IPS-15b (cell line): ENCODE results near the gene PBX4.
"Not testable (repeated sequence)": the region's sequence is repeated elsewhere in the genome, so short reads cannot be mapped to it uniquely, and the experiment has no call there.

Source experiments
- H3K27me3 ChIP-seq: one replicate; pipeline ENCODE4 v1.6.1; 2013; ENCODE audit warnings: low read length; ENCODE audit not compliant: control insufficient read depth, insufficient read depth
- H3K36me3 ChIP-seq: one replicate; pipeline ENCODE4 v1.6.1; 2013; ENCODE audit warnings: low read length; ENCODE audit not compliant: control insufficient read depth, insufficient read depth
- H3K4me1 ChIP-seq: one replicate; pipeline ENCODE4 v1.6.1; 2013; ENCODE audit warnings: mild to moderate bottlenecking, low read length; ENCODE audit not compliant: control insufficient read depth, insufficient read depth
- H3K4me3 ChIP-seq: one replicate; pipeline ENCODE4 v1.5.1; 2013; ENCODE audit warnings: low read depth, low read length
- H3K9ac ChIP-seq: one replicate; pipeline ENCODE4 v1.6.1; 2013; ENCODE audit warnings: low read depth, mild to moderate bottlenecking, low read length
- H3K9me3 ChIP-seq: one replicate; pipeline ENCODE4 v1.6.1; 2013; ENCODE audit warnings: mild to moderate bottlenecking, low read length; ENCODE audit not compliant: control insufficient read depth, insufficient read depth

Gene PBX4, protein sequence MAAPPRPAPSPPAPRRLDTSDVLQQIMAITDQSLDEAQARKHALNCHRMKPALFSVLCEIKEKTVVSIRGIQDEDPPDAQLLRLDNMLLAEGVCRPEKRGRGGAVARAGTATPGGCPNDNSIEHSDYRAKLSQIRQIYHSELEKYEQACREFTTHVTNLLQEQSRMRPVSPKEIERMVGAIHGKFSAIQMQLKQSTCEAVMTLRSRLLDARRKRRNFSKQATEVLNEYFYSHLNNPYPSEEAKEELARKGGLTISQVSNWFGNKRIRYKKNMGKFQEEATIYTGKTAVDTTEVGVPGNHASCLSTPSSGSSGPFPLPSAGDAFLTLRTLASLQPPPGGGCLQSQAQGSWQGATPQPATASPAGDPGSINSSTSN

DNA sequence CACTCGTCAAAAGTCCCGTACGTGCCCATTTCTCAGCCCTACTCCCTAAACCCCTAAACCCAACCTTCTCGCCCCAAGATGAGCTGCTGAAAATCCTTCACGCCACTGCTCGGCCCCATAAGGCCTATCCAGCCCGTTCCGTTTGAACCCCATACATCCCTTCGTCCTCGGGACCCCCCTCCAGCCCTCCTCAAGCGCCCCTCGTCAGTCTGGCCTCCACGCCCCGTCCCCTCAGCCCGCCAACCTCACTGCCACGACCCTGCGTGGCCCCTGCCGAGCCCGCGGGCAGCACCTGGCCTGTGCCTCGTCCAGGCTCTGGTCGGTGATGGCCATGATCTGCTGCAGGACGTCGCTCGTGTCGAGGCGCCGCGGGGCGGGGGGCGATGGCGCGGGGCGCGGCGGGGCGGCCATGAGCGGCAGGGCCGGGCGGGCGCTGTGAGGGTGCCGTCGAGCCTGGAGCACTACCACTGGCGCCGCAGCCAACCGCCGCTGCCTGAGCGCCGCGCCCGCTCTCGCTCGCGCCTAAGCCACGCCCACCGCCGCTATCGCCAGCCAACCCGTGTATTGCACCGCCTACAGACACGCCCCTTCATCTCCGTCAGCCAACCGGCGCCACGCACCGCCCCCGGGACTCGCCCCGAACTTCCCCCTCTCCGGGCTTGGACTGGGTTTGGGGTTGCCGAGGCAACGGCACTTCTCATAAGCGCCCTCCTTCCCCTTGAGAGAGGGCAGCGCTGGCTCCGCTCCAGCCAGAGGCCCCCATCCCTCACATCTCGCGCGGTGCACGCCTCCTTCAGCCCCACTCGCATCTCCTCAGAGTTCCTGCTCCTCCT, at the start of gene PBX4:
TSS of gene PBX4 (minus strand) at position 469 of the 833 bp plus-strand sequence. CDS start at position 411, 58 bp downstream.
- H3K4me1 ChIP-seq: peaks cover 2% of the 10 kb centered on the region
- H3K36me3 ChIP-seq: peaks cover 3% of the 10 kb centered on the region
- H3K9ac ChIP-seq: peak within 1 kb of the TSS; percentile 54
- peak within 1 kb of the TSS; percentile 69 for H3K4me3 ChIP-seq
- H3K9me3 ChIP-seq: no peaks in the 10 kb centered on the region
- peaks cover 13% of the 10 kb centered on the region for H3K27me3 ChIP-seq

DNA sequence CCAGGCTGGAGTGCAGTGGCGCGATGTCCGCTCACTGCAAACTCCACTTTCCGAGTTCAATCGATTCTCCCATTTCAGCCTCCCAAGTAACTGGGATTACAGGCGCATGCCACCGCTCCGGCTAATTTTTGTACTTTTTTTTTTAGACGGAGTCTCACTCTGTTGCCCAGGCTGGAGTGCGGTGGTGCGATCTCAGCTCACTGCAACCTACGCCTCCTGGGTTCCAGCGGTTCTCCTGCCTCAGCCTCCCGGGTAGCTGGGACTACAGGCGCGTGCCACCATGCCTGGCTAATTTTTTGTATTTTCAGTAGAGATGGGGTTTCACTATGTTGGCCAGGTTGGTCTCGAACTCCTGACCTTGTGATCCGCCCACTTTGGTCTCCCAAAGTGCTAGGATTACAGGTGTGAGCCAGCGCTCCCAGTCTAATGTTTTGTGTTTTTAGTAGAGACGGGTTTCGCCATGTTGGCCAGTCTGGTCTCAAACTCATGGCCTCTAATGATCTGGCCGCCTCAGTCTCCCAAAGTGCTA, 47.0 kb upstream of the PBX4 start:
- H3K27me3 ChIP-seq, H3K4me1 ChIP-seq, H3K9ac ChIP-seq, H3K9me3 ChIP-seq, H3K36me3 ChIP-seq, H3K4me3 ChIP-seq: not testable (repeated sequence)

DNA sequence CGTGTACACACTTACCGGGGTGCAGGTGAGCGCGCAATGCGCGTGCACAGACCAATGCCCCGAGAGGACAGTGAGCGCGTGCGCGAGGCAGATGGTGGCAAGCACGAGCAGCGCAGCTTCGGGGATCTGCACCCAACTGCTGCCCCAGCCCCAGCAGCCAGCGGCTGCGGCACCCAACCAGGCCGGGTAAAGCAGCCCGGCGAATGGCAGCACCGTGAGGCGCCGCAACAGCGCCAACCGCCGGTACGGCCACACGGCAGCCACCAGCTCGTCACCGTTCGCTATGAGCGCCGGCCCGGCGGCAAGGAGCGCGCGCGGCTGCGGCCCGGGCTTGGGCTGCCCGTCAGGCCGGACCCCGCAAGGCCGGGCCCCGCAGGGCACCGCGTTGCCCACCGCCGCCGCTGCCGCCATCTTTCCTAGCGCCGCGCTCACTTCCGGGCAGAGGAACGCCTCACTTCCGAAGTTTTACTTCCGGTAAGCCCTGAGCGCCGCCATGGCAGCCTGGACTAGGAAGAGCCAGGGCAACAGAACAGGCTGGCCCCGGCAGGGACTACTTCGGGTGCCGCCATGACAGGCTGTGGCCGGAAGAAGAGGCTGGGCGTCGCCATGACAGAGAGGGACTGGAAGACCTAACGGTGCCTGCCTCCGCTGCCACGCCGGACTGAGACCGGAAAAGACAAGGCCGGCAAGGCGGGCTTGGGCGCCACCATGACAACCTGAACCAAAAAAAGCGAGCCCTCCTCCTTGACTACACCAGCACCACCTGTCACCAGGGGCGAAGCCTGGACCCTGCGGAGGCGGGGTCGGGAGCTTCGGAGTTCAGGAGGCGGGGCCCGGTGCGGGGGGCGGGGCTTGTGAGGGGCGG, 45.0 kb upstream of the PBX4 start, which contains the start of gene ATP13A1:
TSS of gene ATP13A1 (minus strand) at position 421 of the 865 bp plus-strand sequence. CDS start at position 411, 10 bp downstream.
- H3K9ac ChIP-seq: peak within 1 kb of the TSS; percentile 79
- H3K27me3 ChIP-seq: no peaks in the 10 kb centered on the region
- peaks cover 9% of the 10 kb centered on the region for H3K4me1 ChIP-seq
- no peaks in the 10 kb centered on the region for H3K9me3 ChIP-seq
- H3K36me3 ChIP-seq: peaks cover 14% of the 10 kb centered on the region
- peak within 1 kb of the TSS; percentile 92 for H3K4me3 ChIP-seq

DNA sequence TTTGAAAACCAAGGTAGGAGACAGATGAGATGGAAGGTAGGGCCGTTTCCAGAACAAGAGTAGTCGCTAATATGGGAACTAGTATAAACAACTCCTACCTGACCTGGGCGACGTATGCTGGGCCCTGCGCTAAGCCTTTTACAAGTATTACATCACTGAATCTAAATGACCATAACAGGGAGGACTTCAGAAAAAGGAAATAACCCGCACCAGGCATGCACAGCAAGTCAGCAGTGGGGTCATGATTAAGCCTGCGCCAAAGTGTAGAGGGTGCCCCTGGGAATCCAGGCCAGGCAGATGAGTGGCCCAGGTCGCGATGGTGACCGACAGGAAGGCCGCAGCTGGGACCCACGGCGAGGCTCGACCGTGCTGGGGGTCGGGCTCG, 44.4 kb upstream of the PBX4 start:
- H3K9ac ChIP-seq: peak overlapping the region; percentile 79
- H3K4me1 ChIP-seq: peaks cover 9% of the 10 kb centered on the region
- peaks cover 20% of the 10 kb centered on the region for H3K36me3 ChIP-seq
- no peaks in the 10 kb centered on the region for H3K27me3 ChIP-seq
- H3K9me3 ChIP-seq: no peaks in the 10 kb centered on the region
- H3K4me3 ChIP-seq: peak overlapping the region; percentile 92

DNA sequence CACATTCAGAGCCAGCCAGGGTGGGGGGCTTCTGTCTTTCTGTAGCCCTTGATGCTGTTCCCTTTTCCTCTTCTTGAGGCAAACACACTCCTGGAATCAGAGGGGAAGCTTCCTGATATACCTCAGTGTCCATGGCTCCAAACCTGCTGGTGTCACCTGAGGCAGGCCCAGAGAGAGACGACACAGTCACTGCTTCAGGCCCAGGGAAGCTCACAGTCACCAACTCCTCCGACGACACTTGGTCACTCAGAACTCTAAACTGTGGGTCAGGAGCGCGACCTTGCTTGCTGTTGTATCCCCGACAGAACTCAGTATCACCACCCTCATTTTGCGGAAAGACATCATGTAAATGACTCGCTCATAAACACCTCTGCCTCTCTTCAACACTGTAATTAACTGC, 43.9 kb upstream of the PBX4 start:
- Histone ChIP-seq H3K4me1 (peaks cover 9% of the 10 kb centered on the region), H3K27me3 (no peaks in the 10 kb centered on the region), H3K36me3 (peaks cover 23% of the 10 kb centered on the region), H3K4me3 (peak overlapping the region; percentile 92), H3K9ac (peak overlapping the region; percentile 79), H3K9me3 (no peaks in the 10 kb centered on the region)

DNA sequence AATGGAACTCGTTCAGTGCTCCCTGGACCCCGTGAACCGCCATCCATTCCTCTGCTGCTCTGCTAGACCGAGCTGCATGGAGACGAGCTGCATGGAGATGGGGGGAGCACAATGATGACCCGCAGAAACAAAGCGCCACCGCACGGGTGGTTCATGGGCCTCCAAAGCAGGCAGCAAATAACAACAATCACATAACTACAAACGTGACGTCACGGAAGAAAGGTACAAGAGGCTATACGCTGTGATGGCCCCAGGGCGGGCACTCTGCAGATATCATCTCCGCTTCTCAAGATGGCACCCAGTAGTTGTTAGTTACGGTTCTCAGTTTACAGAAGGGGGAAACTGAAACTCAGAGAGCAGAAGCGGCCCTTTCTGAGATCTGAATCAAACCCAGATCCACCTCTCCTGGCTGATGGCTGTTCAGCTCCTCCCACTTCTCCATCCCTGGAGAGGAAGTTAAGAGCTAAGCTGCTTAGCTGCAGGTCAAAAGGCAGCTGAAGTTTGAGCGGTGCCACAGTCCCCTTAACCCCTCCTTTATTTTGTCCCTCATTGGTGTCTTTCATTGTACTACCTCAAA, 43.3 kb upstream of the PBX4 start:
- Histone ChIP-seq H3K4me3 (peak overlapping the region; percentile 8), H3K9ac (no peak overlapping the region)

DNA sequence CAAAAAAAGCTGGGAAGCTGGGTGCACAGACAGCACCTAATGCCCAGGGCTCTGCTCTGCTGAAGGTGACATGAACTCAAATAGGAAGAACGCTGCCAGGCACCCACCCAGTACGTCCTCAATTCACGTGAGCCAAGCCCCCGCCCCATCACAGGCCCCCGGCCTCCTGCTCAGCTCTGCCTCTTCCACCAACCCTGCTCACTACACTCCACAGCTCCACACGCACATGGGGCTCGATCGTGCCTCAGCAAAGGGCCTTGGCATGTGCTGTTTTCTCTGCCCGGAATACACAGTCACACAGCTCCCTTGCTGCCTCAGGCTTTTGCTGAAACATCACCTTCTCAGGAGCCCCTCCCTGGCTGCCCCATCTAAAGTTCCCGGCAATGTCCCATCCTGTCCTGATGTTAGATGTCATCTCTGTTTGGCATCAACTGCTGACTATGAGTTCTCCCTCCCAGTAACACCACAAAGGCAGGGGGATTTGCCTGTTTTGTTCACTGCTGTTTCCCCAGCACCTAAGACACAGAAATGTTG, 42.7 kb upstream of the PBX4 start:
- H3K27me3 ChIP-seq: no peaks in the 10 kb centered on the region
- H3K4me1 ChIP-seq: peaks cover 9% of the 10 kb centered on the region
- no peaks in the 10 kb centered on the region for H3K9me3 ChIP-seq
- peaks cover 35% of the 10 kb centered on the region for H3K36me3 ChIP-seq
- H3K9ac ChIP-seq: no peak overlapping the region
- H3K4me3 ChIP-seq: peak overlapping the region; percentile 8

More for the DNA sequence above, 43.3 kb upstream of the PBX4 start:
- Histone ChIP-seq H3K9me3 (no peaks in the 10 kb centered on the region), H3K36me3 (peaks cover 29% of the 10 kb centered on the region), H3K27me3 (no peaks in the 10 kb centered on the region), H3K4me1 (peaks cover 9% of the 10 kb centered on the region)

DNA sequence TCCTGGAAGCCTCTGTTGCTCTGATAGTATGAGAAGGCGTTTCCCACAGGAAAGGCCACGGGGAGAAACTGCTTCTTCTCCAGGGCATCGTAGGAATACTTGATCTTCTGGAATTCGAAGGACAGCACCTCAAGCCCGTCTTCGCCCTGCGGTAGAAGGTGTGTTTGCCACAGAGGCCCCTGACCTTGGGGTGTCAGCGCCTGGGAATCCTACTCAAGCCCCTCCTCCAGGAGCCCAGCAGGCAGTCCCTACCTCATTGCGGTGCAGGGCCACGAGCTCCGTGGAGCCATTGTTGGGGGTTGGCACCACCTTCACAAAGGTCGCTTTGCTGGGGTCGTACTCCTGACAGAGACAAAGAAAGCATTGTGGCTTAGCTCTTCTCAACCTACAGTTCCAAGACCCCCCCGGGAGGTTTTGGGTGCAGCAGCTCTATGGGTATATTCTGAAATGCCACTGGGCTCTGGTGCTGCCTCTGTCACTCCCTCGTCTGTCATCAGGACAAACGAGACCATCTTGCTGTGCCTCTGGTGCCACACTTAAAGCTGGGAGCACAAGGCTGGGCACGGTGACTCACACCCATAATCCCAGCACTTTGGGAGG, 41.3 kb upstream of the PBX4 start:
- Histone ChIP-seq H3K9ac (no peak overlapping the region), H3K4me1 (peaks cover 9% of the 10 kb centered on the region), H3K36me3 (peaks cover 49% of the 10 kb centered on the region)

DNA sequence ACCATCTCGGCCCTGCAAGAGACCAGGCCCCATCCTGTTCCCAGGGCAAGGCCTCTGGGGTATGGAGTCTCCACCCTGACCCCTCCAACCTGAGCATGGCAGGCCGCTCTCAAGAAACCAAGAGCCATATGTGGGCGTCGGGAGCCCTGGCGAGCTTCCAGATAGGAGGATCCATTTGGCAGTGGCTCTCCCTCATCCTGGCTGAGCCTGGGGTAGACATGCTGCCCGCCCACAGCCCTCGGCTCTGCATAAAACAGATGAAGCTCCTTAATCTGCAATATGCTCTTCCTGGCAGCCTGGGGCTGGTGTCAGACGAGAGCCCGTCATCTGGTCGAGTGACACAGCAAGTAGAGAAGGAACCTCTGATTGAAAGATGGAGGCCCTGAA, 38.9 kb upstream of the PBX4 start:
- Histone ChIP-seq H3K9ac (no peak overlapping the region), H3K9me3 (no peaks in the 10 kb centered on the region), H3K4me3 (no peak overlapping the region), H3K27me3 (no peaks in the 10 kb centered on the region), H3K36me3 (peaks cover 72% of the 10 kb centered on the region), H3K4me1 (peaks cover 6% of the 10 kb centered on the region)

More for the DNA sequence above, 41.3 kb upstream of the PBX4 start:
- H3K4me3 ChIP-seq: no peak overlapping the region
- H3K27me3 ChIP-seq: no peaks in the 10 kb centered on the region
- no peaks in the 10 kb centered on the region for H3K9me3 ChIP-seq

DNA sequence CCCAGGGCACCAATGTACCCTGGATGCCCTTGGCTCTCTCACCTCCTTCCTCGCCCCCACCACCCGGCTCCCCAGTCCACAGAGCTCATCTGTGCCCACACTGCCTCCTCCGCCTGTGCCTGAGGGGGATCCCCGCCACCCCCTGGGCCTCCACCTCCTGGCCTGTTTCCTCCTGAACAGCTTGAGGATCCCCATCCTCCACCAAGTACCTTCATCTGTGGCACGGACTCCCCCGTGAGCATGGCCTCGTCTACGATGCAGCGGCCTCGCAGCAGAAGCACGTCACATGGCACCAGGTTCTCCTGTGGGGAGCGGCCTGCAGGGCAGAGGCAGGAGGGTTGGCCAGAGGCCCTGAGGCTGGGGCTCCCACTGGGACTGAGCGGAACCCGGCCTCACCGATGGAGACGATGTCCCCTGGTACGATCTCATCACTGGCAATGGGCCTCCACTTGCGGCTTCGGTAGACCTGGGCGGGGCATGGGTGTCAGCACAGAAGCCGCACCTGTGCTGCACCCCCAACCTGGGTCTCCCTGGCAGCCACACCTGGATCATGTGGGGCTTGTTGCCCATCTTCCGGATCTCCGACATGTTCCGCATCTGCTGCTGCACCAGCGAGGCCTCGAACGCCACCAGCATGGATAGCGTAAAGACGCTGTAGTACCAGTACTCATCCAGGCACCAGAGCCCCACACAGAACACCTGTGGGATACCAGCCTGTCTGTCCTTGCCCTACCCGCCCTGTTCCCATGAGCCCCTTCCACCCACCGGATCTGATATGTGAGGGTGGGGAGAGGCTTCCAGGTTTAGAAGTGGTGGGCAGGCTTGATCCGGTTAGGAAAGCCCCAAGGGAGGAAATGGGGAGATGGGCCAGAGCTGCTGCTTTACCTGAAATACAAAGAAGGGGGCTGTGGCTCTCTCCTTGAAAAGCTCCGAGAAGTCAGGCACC, 38.2 kb upstream of the PBX4 start:
- Histone ChIP-seq H3K4me1 (peaks cover 1% of the 10 kb centered on the region), H3K4me3 (no peak overlapping the region), H3K9ac (no peak overlapping the region), H3K9me3 (no peaks in the 10 kb centered on the region), H3K27me3 (no peaks in the 10 kb centered on the region), H3K36me3 (peaks cover 78% of the 10 kb centered on the region)
